MM.1S (cell line): ENCODE measurements around the gene CDYL.

Source experiments
- DNase-seq: peaks from one replicate; pipeline ENCODE4 v3.0.0-alpha.2; 2015
- H2AFZ ChIP-seq: fragments of 300-600 bp; sonication (generic); 2 replicates; pipeline ENCODE4 v1.6.0; 2016; ENCODE audit warnings: antibody characterized with exemption, low read length
- H3F3A ChIP-seq: fragments of 300-600 bp; sonication (generic); 2 replicates; pipeline ENCODE4 v1.6.1; 2016; ENCODE audit warnings: mild to moderate bottlenecking, antibody characterized with exemption, low read length, moderate library complexity, mixed read lengths; ENCODE audit not compliant: insufficient read depth
- H3K27ac ChIP-seq: fragments of 300-600 bp; sonication (generic); 2 replicates; pipeline ENCODE4 v1.5.1; 2016; ENCODE audit warnings: mild to moderate bottlenecking, low read length
- H3K27me3 ChIP-seq: fragments of 300-600 bp; sonication (generic); replicated peaks from 2 replicates; pipeline ENCODE4 v1.6.0; 2016; ENCODE audit warnings: low read length; ENCODE audit not compliant: insufficient read depth
- H3K36me3 ChIP-seq: fragments of 300-600 bp; sonication (generic); replicated peaks from 2 replicates; pipeline ENCODE4 v1.6.1; 2016; ENCODE audit warnings: mild to moderate bottlenecking, low read length, mixed read lengths; ENCODE audit not compliant: insufficient read depth
- H3K4me1 ChIP-seq: fragments of 300-600 bp; sonication (generic); 2 replicates; pipeline ENCODE4 v1.6.1; 2016; ENCODE audit warnings: low read length, mixed read lengths
- H3K4me2 ChIP-seq: fragments of 300-600 bp; sonication (generic); 2 replicates; pipeline ENCODE4 v1.6.0; 2016; ENCODE audit warnings: low read depth, low read length
- H3K4me3 ChIP-seq: fragments of 300-600 bp; sonication (generic); 2 replicates; pipeline ENCODE4 v1.5.1; 2016; ENCODE audit warnings: low read length, mixed read lengths
- H3K79me2 ChIP-seq: fragments of 300-600 bp; sonication (generic); 2 replicates; pipeline ENCODE4 v1.6.1; 2016; ENCODE audit warnings: mixed run types, low read length, mixed read lengths
- H3K9ac ChIP-seq: fragments of 300-600 bp; sonication (generic); 2 replicates; pipeline ENCODE4 v1.6.1; 2016; ENCODE audit warnings: low read length, mixed read lengths
- H3K9me2 ChIP-seq: fragments of 300-600 bp; sonication (generic); replicated peaks from 2 replicates; pipeline ENCODE4 v1.6.1; 2016; ENCODE audit warnings: mild to moderate bottlenecking, low read length, mixed read lengths; ENCODE audit not compliant: insufficient read depth
- H3K9me3 ChIP-seq: fragments of 300-600 bp; sonication (generic); replicated peaks from 2 replicates; pipeline ENCODE4 v1.6.1; 2016; ENCODE audit warnings: mild to moderate bottlenecking, low read length, mixed read lengths; ENCODE audit not compliant: insufficient read depth
- H4K20me1 ChIP-seq: fragments of 300-600 bp; sonication (generic); 2 replicates; pipeline ENCODE4 v1.6.1; 2016; ENCODE audit warnings: mild to moderate bottlenecking, low read length, moderate library complexity, mixed read lengths; ENCODE audit not compliant: insufficient read depth
- EZH2 ChIP-seq: fragments of 300-600 bp; sonication (generic); optimal IDR thresholded peaks from 2 replicates; pipeline ENCODE3; 2017; ENCODE audit warnings: low read depth, mild to moderate bottlenecking, antibody characterized with exemption, low read length, mixed read lengths
- EZH2phosphoT487 ChIP-seq: fragments of 300-600 bp; sonication (generic); IDR thresholded peaks from 2 replicates; pipeline ENCODE4 v1.6.1; 2018; ENCODE audit warnings: antibody characterized with exemption, low read length
- TF ChIP-seq, protein P1 (sequence below): fragments of 300-600 bp; sonication (generic); IDR thresholded peaks from 2 replicates; pipeline ENCODE4 v1.5.1; 2016; ENCODE audit warnings: antibody characterized with exemption, low read length, mixed read lengths

The CDYL gene

DNA sequence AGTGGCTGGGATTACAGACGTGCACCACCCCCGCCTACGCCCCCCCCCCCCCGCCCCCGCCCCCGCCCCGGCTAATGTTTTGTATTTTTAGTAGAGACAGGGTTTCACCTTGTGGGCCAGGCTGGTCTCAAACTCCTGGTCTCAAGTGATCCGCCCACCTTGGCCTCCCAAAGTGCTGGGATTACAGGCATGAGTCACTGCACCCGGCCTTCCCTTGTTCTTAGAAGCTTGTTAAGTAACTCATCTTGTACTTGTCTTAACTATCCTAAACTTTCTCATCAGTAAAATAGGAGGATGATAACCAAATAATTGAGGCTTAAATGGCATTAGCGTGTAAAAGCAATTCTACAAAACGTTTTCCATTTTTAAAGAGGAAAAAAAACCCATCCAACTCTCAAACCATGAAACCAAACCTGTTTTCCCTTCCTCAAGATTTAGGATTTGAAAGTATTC, 4.2 kb downstream of the CDYL start:
- Histone ChIP-seq H4K20me1 (peaks cover 34% of the 10 kb centered on the region), H3F3A (peaks cover 21% of the 10 kb centered on the region), H3K36me3 (no peaks in the 10 kb centered on the region), H3K4me2 (peak overlapping the region; percentile 71; the same call in 1 of the 2 replicates), H3K4me3 (no peak overlapping the region), H3K4me1 (peaks cover 49% of the 10 kb centered on the region), H3K27me3 (no peaks in the 10 kb centered on the region), H3K9ac (no peak overlapping the region), H3K9me3 (no peaks in the 10 kb centered on the region), H3K27ac (no peak overlapping the region), H3K9me2 (no peaks in the 10 kb centered on the region), H3K79me2 (peaks cover 82% of the 10 kb centered on the region), H2AFZ (no peak overlapping the region)
- DNase-seq: no peak
- TF ChIP-seq EZH2phosphoT487 (no peak), EZH2 (no peak)
- TF ChIP-seq, protein P1, sequence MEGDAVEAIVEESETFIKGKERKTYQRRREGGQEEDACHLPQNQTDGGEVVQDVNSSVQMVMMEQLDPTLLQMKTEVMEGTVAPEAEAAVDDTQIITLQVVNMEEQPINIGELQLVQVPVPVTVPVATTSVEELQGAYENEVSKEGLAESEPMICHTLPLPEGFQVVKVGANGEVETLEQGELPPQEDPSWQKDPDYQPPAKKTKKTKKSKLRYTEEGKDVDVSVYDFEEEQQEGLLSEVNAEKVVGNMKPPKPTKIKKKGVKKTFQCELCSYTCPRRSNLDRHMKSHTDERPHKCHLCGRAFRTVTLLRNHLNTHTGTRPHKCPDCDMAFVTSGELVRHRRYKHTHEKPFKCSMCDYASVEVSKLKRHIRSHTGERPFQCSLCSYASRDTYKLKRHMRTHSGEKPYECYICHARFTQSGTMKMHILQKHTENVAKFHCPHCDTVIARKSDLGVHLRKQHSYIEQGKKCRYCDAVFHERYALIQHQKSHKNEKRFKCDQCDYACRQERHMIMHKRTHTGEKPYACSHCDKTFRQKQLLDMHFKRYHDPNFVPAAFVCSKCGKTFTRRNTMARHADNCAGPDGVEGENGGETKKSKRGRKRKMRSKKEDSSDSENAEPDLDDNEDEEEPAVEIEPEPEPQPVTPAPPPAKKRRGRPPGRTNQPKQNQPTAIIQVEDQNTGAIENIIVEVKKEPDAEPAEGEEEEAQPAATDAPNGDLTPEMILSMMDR: no peak

DNA sequence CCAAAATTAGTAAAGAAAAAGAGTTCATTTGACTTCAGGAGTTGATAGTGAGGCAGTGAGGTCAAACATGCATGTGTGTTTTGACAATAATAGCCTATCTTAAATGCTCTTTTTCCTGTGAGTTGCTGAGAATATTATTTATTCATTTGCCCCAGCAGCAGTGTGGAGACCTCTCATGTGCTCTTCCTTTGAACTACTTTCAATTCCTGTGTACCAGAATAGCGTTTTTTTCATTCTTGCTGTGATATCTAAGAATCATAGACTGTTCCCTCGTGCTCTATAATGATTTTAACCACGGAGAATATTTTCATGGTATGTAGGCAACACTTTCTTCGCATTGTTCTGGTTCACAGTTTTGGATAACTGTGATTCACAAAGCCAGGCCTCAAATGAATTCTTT, 5.2 kb downstream of the CDYL start:
- Histone ChIP-seq H3K79me2 (peaks cover 93% of the 10 kb centered on the region), H3K36me3 (no peaks in the 10 kb centered on the region), H2AFZ (no peak overlapping the region), H3K9me2 (no peaks in the 10 kb centered on the region), H3F3A (peaks cover 21% of the 10 kb centered on the region), H3K4me2 (peak overlapping the region; percentile 71), H3K9ac (0 out of 2 replicates have a peak overlapping the region, but pooled peaks have one; percentile 7), H3K9me3 (no peaks in the 10 kb centered on the region), H3K27me3 (no peaks in the 10 kb centered on the region), H3K4me1 (peaks cover 49% of the 10 kb centered on the region), H3K4me3 (peak overlapping the region; percentile 3; the same call in 1 of the 2 replicates), H3K27ac (peak overlapping the region; percentile 33; the same call in 1 of the 2 replicates), H4K20me1 (peaks cover 45% of the 10 kb centered on the region)
- no peak for TF ChIP-seq EZH2
- TF ChIP-seq, protein P1: no peak
- no peak for TF ChIP-seq EZH2phosphoT487
- DNase-seq: peak; percentile 61

GRCh38 chr6:4781967-4782575, 5.9 kb downstream of the CDYL start:
- peak overlapping the region; percentile 71 for H3K4me2 ChIP-seq
- no peaks in the 10 kb centered on the region for H3K36me3 ChIP-seq
- no peaks in the 10 kb centered on the region for H3K9me3 ChIP-seq
- TF ChIP-seq, protein P1: no peak
- TF ChIP-seq EZH2 (no peak), EZH2phosphoT487 (no peak)
- peaks cover 99% of the 10 kb centered on the region for H3K79me2 ChIP-seq
- H3K27me3 ChIP-seq: no peaks in the 10 kb centered on the region
- no peak overlapping the region for H2AFZ ChIP-seq
- no peak overlapping the region for H3K9ac ChIP-seq
- H3K4me3 ChIP-seq: no peak overlapping the region
- H4K20me1 ChIP-seq: peaks cover 51% of the 10 kb centered on the region
- no peak for DNase-seq
- H3F3A ChIP-seq: peaks cover 21% of the 10 kb centered on the region
- peaks cover 49% of the 10 kb centered on the region for H3K4me1 ChIP-seq
- no peaks in the 10 kb centered on the region for H3K9me2 ChIP-seq
- H3K27ac ChIP-seq: no peak overlapping the region
